ENCODE data around the gene ADSS1. TPM values are rescaled to one million over a fixed set of nuclear protein-coding genes. Genes with fewer than 3 reads are reported as not detected.

ADSS1 gene
- total RNA-seq, 4 donors from 2014 or later: 11.0 to 18.6 (median 17.1) TPM

DNA sequence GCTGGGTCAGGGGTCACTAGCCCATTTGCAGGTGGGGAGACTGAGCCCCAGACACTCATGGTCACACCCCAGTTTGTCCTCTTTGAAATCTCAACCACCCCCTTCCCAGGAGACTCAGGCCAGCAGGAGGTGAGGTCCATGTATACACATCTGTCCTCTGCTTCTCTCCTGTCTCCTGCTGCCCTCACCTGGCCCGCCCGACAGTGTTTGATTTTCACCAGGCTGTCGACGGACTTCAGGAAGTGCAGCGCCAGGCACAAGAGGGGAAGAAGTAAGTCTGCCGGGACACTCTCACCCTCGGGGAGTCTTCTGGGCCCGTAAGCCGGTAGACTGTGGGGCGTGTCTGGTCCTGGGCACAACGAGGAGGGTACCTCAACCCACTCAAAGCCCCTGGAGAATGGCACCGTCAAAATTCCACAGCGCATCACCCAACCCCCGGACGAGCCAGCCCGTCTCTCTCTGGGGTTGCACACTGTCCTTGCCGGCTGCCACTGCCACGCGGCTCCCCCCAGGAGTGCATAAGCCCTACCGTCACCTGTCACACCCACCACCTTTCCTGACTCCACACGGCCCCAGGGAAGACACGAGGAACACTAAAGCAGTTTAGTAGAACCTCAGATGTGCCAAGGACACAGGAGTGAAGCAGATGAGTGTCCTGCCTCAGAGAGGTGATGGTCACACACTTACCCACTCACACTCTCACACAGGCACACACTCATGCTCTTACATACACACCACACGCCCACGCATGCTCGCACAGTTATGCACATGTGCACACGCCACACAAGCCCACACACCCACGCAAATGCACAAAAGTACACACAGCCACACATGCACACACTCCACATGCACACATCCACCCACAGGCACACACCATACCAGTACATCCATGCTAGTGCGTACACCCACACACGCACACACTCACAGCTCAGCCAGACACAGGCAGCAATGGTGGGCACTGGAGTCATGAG is 15.8 kb downstream of the ADSS1 start:
- Histone ChIP-seq H3K4me3 (no peak overlapping the region), H3K9me3 (no peaks in the 10 kb centered on the region), H3K27me3 (no peaks in the 10 kb centered on the region), H3K27ac (no peak overlapping the region), H3K4me1 (peaks cover 0 to 14% (median 0%) of the 10 kb centered on the region in 4 donors), H3K36me3 (peaks cover 0 to 3% (median 0%) of the 10 kb centered on the region in 3 donors)
- TF ChIP-seq POLR2A (IDR thresholded peaks at IDR 0.05): no peak
- TF ChIP-seq, protein P1, sequence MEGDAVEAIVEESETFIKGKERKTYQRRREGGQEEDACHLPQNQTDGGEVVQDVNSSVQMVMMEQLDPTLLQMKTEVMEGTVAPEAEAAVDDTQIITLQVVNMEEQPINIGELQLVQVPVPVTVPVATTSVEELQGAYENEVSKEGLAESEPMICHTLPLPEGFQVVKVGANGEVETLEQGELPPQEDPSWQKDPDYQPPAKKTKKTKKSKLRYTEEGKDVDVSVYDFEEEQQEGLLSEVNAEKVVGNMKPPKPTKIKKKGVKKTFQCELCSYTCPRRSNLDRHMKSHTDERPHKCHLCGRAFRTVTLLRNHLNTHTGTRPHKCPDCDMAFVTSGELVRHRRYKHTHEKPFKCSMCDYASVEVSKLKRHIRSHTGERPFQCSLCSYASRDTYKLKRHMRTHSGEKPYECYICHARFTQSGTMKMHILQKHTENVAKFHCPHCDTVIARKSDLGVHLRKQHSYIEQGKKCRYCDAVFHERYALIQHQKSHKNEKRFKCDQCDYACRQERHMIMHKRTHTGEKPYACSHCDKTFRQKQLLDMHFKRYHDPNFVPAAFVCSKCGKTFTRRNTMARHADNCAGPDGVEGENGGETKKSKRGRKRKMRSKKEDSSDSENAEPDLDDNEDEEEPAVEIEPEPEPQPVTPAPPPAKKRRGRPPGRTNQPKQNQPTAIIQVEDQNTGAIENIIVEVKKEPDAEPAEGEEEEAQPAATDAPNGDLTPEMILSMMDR (IDR thresholded peaks at IDR 0.05): no peak
- no peak for DNase-seq

DNA sequence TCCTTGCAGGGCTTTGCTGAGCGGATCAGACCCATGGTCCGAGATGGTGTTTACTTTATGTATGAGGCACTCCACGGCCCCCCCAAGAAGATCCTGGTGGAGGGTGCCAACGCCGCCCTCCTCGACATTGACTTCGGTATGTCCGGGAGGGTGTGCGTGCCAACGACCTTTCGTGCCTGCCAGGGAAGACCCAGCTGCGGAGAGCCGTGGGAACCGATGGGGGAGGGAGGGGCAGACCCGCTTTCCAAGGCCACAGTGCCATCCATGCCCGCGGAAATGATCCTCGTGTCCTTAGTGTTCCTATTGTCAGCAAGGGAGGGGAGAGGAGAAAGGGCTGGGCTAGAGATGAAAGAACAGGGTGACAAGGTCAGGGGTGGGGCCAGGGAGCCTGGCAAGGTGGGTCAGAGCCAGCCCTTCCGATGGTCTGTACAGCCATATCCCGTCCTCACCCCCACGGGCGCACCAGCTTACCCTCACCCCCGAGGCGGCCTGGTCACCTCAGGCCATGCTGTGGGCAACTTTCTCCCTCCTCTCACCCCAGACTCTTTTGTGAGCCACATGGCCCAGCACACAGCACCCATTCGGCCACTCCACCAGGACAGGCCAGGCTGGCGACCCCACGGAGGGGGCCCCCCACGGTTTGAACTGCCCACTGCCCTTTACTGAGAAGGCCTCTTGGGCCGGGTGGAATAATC is 17.2 kb downstream of the ADSS1 start:
- peaks cover 0 to 3% (median 0%) of the 10 kb centered on the region in 3 donors for H3K36me3 ChIP-seq
- no peak for TF ChIP-seq POLR2A (IDR thresholded peaks at IDR 0.05)
- TF ChIP-seq, protein P1 (IDR thresholded peaks at IDR 0.05): no peak
- H3K4me1 ChIP-seq: peaks cover 0 to 9% (median under 1%) of the 10 kb centered on the region in 4 donors
- DNase-seq: no peak
- no peak overlapping the region for H3K27ac ChIP-seq
- no peaks in the 10 kb centered on the region for H3K27me3 ChIP-seq
- no peak overlapping the region for H3K4me3 ChIP-seq
- no peaks in the 10 kb centered on the region for H3K9me3 ChIP-seq

DNA sequence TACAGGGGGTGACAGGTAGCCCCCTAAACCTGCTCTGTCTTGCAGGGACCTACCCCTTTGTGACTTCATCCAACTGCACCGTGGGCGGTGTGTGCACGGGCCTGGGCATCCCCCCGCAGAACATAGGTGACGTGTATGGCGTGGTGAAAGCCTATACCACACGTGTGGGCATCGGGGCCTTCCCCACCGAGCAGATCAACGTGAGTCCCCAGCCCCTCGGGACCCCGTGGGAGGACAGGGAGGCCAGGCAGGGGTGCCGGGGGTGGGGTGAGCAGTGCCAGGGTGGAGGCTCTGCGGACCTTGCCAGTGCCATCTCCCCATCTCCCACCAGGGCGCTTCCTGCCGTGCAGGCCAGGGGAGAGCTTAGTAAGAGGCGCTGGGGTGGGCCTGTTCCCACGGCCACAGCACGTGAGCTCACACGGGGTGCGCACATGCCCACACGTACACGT is 17.8 kb downstream of the ADSS1 start:
- Histone ChIP-seq H3K36me3 (peaks cover 0 to 3% (median 0%) of the 10 kb centered on the region in 3 donors), H3K4me3 (no peak overlapping the region), H3K27me3 (no peaks in the 10 kb centered on the region), H3K4me1 (peaks cover 0 to 13% (median 2%) of the 10 kb centered on the region in 4 donors), H3K27ac (no peak overlapping the region), H3K9me3 (no peaks in the 10 kb centered on the region)
- TF ChIP-seq POLR2A (IDR thresholded peaks at IDR 0.05): no peak
- TF ChIP-seq, protein P1 (IDR thresholded peaks at IDR 0.05): no peak
- DNase-seq: no peak

DNA sequence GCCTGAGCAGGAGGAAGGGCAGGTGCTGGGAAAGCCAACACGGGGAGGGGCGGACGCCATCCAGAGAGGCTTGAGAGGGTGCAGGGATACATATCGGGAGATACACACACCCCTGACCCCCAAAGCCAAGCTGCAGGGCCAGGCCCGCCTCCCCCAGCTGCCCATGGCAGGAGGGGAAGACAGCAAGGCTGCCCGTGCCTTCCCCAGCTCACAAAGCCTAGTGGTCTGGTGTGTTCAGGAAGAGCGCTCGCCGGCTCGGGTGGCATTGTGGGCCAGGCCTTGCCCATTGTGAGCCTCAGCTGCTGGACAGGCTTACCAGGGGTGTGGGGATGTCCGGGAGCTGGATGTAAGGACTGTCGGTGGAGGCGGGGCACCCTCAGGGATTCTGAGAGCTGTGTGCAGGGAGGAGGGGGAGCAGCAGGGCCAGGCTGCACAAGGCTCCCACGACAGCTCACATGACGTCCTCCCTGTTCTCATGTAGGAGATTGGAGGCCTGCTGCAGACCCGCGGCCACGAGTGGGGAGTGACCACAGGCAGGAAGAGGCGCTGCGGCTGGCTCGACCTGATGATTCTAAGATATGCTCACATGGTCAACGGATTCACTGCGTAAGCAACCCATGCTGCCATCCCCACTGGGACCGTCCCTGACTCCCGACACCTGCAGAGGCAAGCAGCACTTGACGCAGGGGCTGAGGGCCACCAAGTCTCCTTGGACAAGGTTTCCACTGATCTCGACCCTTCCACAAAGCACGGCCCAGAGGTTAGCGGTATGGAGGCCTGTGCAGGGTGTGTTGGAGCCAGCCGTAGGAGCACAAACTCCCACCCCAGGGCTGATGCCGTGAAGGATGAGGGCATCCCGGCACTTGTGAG is 18.8 kb downstream of the ADSS1 start:
- Histone ChIP-seq H3K4me1 (peaks cover 0 to 17% (median 2%) of the 10 kb centered on the region in 4 donors), H3K9me3 (no peaks in the 10 kb centered on the region), H3K4me3 (no peak overlapping the region), H3K27me3 (no peaks in the 10 kb centered on the region), H3K27ac (no peak overlapping the region), H3K36me3 (peaks cover 0 to 3% (median 0%) of the 10 kb centered on the region in 3 donors)
- TF ChIP-seq, protein P1 (IDR thresholded peaks at IDR 0.05): no peak
- TF ChIP-seq POLR2A (IDR thresholded peaks at IDR 0.05): no peak
- DNase-seq: no peak

Measured in Peyer's patch (tissue), 4 donors.